Lower leg skin (tissue), 3 donors: ENCODE measurements around the gene MOXD1.

Source experiments
- CTCF ChIP-seq, 3 donors: fragments of 450-650 bp; IDR thresholded peaks; one replicate each; pipeline ENCODE4 v1.5.1; 2016; ENCODE audit warnings: antibody characterized with exemption in 3 of 3, mild to moderate bottlenecking in 3 of 3, moderate library complexity in 2 of 3
- POLR2A ChIP-seq, 2 donors: fragments of 450-650 bp; IDR thresholded peaks; one replicate each; pipeline ENCODE4 v1.6.1; 2016 to 2017; ENCODE audit warnings: antibody characterized with exemption in 2 of 2, mild to moderate bottlenecking in 1 of 2, moderate library complexity in 1 of 2

GRCh38 chr6:132359886-132360285, 41.4 kb downstream of the MOXD1 start:
- no peak for TF ChIP-seq CTCF (IDR thresholded peaks at IDR 0.05)
- no peak for TF ChIP-seq POLR2A (IDR thresholded peaks at IDR 0.05)
